Lower leg skin (tissue), 3 donors: Measurements from ENCODE around the gene ZNF862.

Experiments used
- CTCF ChIP-seq, 3 donors: fragments of 450-650 bp; IDR thresholded peaks; one replicate each; pipeline ENCODE4 v1.5.1; 2016; ENCODE audit warnings: antibody characterized with exemption in 3 of 3, mild to moderate bottlenecking in 3 of 3, moderate library complexity in 2 of 3
- POLR2A ChIP-seq, 2 donors: fragments of 450-650 bp; IDR thresholded peaks; one replicate each; pipeline ENCODE4 v1.6.1; 2016 to 2017; ENCODE audit warnings: antibody characterized with exemption in 2 of 2, mild to moderate bottlenecking in 1 of 2, moderate library complexity in 1 of 2

- no peak for TF ChIP-seq CTCF (IDR thresholded peaks at IDR 0.05)
- TF ChIP-seq POLR2A (IDR thresholded peaks at IDR 0.05), result no peak
These were observed 34.4 kb downstream of the ZNF862 start for GRCh38 chr7:149872419-149873073.
